Sigmoid colon (tissue), 4 donors: ENCODE results near the gene IQGAP1.

ENCODE experiments used
- CTCF ChIP-seq, 4 experiments: fragments of 450-650 bp in 3 of 4; fragments of 200-600 bp in 1 of 4; IDR thresholded peaks; one replicate each; pipeline ENCODE4 v1.5.1; 2016 to 2019; ENCODE audit warnings: antibody characterized with exemption in 4 of 4, mild to moderate bottlenecking in 3 of 4, moderate library complexity in 2 of 4
- POLR2AphosphoS5 ChIP-seq, 4 donors: sonication (generic); formaldehyde crosslinking; IDR thresholded peaks; one replicate each; pipeline ENCODE4 v1.6.1; 2017; ENCODE audit warnings: antibody characterized with exemption in 4 of 4

GRCh38 chr15:90345857-90346256, 42.2 kb upstream of the IQGAP1 start:
- no peak for TF ChIP-seq POLR2AphosphoS5 (IDR thresholded peaks at IDR 0.05)
- no peak for TF ChIP-seq CTCF (IDR thresholded peaks at IDR 0.05)
